Measurements from ENCODE around the gene KCNF1.

Gene KCNF1

DNA sequence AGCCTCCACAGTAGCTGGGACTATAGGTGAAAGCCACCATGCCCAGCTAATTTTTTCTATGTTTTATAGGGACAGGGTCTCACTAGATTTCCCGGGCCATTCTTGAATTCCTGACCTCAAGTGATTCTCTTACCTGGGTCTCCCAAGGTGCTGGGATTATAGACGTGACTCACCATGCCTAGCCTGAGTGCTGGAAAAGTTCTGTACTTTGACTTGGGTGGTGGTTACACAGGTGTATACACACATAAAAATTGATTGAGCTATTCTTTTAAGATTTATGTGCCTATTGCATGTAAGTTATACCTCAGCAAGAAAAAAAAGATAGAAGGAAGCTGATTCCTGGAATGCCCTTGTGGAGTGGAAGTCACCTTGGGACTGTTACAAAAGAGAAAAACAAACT, 34.8 kb upstream of the KCNF1 start:
- TF ChIP-seq CTCF (IDR thresholded peaks at IDR 0.05): no peak

GRCh38 chr2:10877651-10878111, 34.1 kb upstream of the KCNF1 start:
- no peak for TF ChIP-seq CTCF (IDR thresholded peaks at IDR 0.05)

GRCh38 chr2:10878268-10878915, 33.3 kb upstream of the KCNF1 start:
- no peak for TF ChIP-seq CTCF (IDR thresholded peaks at IDR 0.05)

DNA sequence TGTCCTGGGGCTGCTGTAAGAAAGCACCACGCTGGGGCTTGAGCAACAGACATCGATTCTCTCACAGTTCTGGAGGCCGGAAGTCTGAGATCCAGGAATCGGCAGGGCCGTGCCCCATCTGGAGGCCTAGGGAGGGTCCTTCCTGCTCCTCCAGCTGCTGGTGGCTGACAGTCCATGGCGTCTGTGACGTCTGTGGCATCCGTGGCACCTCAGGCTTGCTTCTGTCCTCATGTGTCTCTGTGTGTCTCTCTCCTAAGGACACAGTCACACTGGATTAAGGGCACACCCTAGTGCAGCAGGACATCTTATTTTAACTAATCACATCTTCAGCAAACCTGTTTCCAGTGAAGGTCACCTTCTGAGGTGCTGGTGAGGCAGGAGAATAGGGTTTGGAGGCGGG, 32.6 kb upstream of the KCNF1 start:
- no peak for TF ChIP-seq CTCF (IDR thresholded peaks at IDR 0.05)

DNA sequence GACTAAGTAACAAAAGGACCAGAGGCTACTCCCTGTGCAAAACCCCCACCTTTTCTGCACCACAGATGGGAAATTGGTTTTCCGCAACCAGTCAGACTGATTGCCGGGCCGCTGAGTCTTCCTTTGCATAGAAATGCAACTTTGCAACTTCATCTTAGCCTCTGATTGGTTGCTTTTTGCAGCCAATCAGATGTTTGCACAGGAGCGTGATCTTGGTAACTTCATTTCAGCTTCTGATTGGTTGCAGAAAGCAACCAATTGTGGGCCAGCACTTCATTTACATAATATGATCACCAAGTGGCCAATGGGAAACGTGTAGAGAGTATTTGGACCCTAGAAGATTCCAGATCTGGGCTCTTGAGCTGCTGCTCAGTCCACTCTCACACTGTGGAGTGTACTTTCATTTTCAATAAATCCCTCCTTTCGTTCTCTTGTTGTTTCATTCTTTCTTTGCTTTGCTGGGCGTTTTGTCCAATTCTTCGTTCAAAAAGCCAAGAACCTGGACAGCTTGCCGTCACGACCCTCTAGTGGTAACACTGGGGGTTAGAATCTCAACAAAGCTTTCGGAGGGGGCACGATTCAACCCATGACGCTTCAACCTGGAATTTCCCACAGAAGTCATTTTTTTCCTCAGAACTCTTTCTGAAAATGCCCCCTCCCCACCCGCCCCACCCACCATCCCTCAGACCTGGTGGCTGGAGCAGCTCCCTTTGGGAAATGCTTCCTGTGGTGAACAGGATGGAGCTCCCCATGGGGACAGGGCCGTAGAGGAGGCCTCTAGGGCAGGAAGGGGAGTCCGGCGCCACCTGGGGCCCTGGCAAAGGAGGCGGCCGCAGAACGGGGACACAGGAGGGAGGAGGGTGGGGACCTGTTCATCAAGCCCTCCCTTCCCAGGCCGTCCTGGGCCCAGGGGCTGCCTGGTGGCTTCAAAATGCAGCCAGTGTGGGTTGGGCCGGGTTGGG, 31.8 kb upstream of the KCNF1 start:
- no peak for TF ChIP-seq CTCF (IDR thresholded peaks at IDR 0.05)

GRCh38 chr2:10880586-10881321, 31.0 kb upstream of the KCNF1 start:
- no peak for TF ChIP-seq CTCF (IDR thresholded peaks at IDR 0.05)

GRCh38 chr2:10882568-10882967, 29.2 kb upstream of the KCNF1 start:
- TF ChIP-seq CTCF (IDR thresholded peaks at IDR 0.05): no peak
